Fibroblast of villous mesenchyme (primary cell): ENCODE measurements around the gene RAPGEF3. TPM values are rescaled to one million over a fixed set of nuclear protein-coding genes. Genes with fewer than 3 reads are reported as not detected.

Experiments
- DNase-seq: peaks from one replicate; pipeline ENCODE4 v3.0.0-alpha.2; 2010; ENCODE audit warnings: low read depth
- H3K4me3 ChIP-seq: 2 replicates; pipeline ENCODE4 v1.5.1; 2011; ENCODE audit warnings: low read depth, mild to moderate bottlenecking, low read length
- CTCF ChIP-seq: IDR thresholded peaks from 2 replicates; pipeline ENCODE4 v1.5.1; 2012; ENCODE audit warnings: low read depth, mild to moderate bottlenecking, low read length; ENCODE audit not compliant: insufficient read depth
- total RNA-seq: library from RNA; depleted of rRNA; stranded (reverse); fragments of >200 nt; gene quantifications from 2 replicates; pipeline ENCODE4 v1.2.3, GENCODE V29; 2012

The RAPGEF3 gene
- total RNA-seq, 1 donor, result 9.1 TPM

- H3K4me3 ChIP-seq, result no peak overlapping the region
- DNase-seq, result no peak
- TF ChIP-seq CTCF, result no peak
Observed at GRCh38 chr12:47687636-47688035, 71.0 kb downstream of the RAPGEF3 start.

GRCh38 chr12:47686645-47687240 lies 71.9 kb downstream of the RAPGEF3 start:
- DNase-seq, result peak; percentile 63
- TF ChIP-seq CTCF, result peak; percentile 76
- no peak overlapping the region for H3K4me3 ChIP-seq

Other genes with a start within 250 kb of the RAPGEF3 start
- 19.0 and 26.3 TPM in 2 replicates for gene RPAP3, start 52.9 kb downstream of the RAPGEF3 start, total RNA-seq
- not detected in 2 replicates for gene ENDOU, start 33.4 kb downstream of the RAPGEF3 start, total RNA-seq
- 10.6 and 19.4 TPM in 2 replicates for gene SLC48A1, start 14.4 kb upstream of the RAPGEF3 start, total RNA-seq
- 39.9 and 47.9 TPM in 2 replicates for gene HDAC7, start 61.0 kb upstream of the RAPGEF3 start, total RNA-seq
- 8.2 and 18.4 TPM in 2 replicates for gene VDR, start 146.1 kb upstream of the RAPGEF3 start, total RNA-seq
- gene TMEM106C, start 204.7 kb upstream of the RAPGEF3 start, total RNA-seq, result 60.2 and 100 TPM in 2 replicates
- under 0.01 TPM in 1 of 2 replicates, not detected in the other for gene COL2A1, start 245.6 kb upstream of the RAPGEF3 start, total RNA-seq